ENCODE measurements around the gene FAM136A. TPM values are rescaled to one million over a fixed set of nuclear protein-coding genes. Genes with fewer than 3 reads are reported as not detected.

FAM136A gene
- total RNA-seq, 1 donor from 2014 or later, result 119 TPM

DNA sequence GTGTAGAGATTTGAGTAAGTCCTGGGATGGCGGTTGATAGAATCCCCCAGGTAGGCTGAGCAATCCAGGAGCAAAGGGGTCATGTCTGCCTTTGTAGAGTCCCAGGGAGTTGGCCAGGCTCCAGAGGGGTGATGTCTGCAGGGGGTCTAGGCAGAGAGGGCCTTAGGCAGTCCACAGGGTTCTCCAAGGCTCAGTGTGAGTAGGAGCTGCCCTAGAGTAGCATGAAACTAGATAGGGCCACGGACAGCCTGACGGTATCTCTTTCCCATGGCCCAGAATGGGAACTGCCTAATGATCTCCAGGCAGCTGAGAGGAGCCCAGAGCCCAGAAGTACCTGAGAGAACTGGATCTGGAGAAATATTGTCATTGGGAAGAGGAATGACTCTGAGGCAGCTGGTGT lies 9.0 kb upstream of the FAM136A start:
- H3K79me2 ChIP-seq (ENCODE audit: low read depth), result no peaks in the 10 kb centered on the region
- no peak overlapping the region for H3K4me3 ChIP-seq
- H3K27ac Mint-ChIP-seq, result no peak overlapping the region
- H3K4me3 Mint-ChIP-seq, result no peak overlapping the region
- no peaks in the 10 kb centered on the region for H3K36me3 ChIP-seq
- no peak for DNase-seq (ENCODE audit: low spot score)
- H3K4me2 ChIP-seq, result no peak overlapping the region
- peaks cover 10% of the 10 kb centered on the region for H3K27me3 Mint-ChIP-seq (ENCODE audit: insufficient read depth, low read depth)
- no peak overlapping the region for H3K9ac ChIP-seq
- peaks cover under 1% of the 10 kb centered on the region for H3F3A ChIP-seq (ENCODE audit: low read depth)
- no peak overlapping the region for H3K27ac ChIP-seq
- H3K4me1 Mint-ChIP-seq, result no peaks in the 10 kb centered on the region
- H2AFZ ChIP-seq (replicated peaks), result no peak overlapping the region
- TF ChIP-seq, protein P1, sequence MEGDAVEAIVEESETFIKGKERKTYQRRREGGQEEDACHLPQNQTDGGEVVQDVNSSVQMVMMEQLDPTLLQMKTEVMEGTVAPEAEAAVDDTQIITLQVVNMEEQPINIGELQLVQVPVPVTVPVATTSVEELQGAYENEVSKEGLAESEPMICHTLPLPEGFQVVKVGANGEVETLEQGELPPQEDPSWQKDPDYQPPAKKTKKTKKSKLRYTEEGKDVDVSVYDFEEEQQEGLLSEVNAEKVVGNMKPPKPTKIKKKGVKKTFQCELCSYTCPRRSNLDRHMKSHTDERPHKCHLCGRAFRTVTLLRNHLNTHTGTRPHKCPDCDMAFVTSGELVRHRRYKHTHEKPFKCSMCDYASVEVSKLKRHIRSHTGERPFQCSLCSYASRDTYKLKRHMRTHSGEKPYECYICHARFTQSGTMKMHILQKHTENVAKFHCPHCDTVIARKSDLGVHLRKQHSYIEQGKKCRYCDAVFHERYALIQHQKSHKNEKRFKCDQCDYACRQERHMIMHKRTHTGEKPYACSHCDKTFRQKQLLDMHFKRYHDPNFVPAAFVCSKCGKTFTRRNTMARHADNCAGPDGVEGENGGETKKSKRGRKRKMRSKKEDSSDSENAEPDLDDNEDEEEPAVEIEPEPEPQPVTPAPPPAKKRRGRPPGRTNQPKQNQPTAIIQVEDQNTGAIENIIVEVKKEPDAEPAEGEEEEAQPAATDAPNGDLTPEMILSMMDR (IDR thresholded peaks at IDR 0.05), result no peak
- no peak for TF ChIP-seq EZH2 (IDR thresholded peaks at IDR 0.05)
- no peak for TF ChIP-seq EZH2phosphoT487 (IDR thresholded peaks at IDR 0.05)
- H4K20me1 ChIP-seq (ENCODE audit: low read depth), result no peaks in the 10 kb centered on the region
- no peaks in the 10 kb centered on the region for H3K36me3 Mint-ChIP-seq
- H3K9me3 ChIP-seq (ENCODE audit: low read depth), result no peaks in the 10 kb centered on the region
- H3K27me3 ChIP-seq, result no peaks in the 10 kb centered on the region
- H3K9me3 Mint-ChIP-seq, result no peaks in the 10 kb centered on the region
- no peaks in the 10 kb centered on the region for H3K4me1 ChIP-seq

DNA sequence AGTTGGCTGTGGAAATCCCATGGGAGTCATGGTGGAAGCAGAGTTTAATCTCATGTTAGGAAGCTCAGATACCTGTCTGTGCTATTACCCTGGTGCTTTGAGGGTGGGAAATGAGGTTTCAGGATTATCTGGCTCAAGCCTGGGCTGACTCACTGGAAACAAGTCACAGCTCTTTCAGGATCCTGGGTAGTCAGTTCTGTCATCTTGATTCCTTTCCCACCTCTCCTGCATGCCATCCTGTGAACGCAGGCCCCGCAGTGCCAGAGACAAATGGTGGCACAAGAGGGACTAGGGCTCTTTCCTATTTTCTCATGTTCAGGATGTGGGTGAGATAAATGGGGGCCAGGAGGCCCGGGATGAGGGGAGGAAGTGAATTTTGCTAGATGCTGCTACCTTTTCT lies 3.7 kb upstream of the FAM136A start:
- Histone ChIP-seq H4K20me1 (ENCODE audit: low read depth) (no peaks in the 10 kb centered on the region), H3F3A (ENCODE audit: low read depth) (peaks cover 20% of the 10 kb centered on the region), H3K4me2 (no peak overlapping the region), H3K36me3 (no peaks in the 10 kb centered on the region), H3K27ac (no peak overlapping the region), H3K79me2 (ENCODE audit: low read depth) (peaks cover 12% of the 10 kb centered on the region), H3K27me3 (no peaks in the 10 kb centered on the region), H3K4me1 (peaks cover 5% of the 10 kb centered on the region), H3K9me3 (ENCODE audit: low read depth) (peaks cover 6% of the 10 kb centered on the region), H3K4me3 (no peak overlapping the region), H3K9ac (no peak overlapping the region), H2AFZ (replicated peaks) (no peak overlapping the region)
- DNase-seq (ENCODE audit: low spot score), result no peak
- TF ChIP-seq, protein P1 (IDR thresholded peaks at IDR 0.05), result no peak
- TF ChIP-seq EZH2 (IDR thresholded peaks at IDR 0.05), result no peak
- no peak for TF ChIP-seq EZH2phosphoT487 (IDR thresholded peaks at IDR 0.05)
- Mint-ChIP-seq H3K4me3 (no peak overlapping the region), H3K9me3 (peaks cover 3% of the 10 kb centered on the region), H3K27ac (no peak overlapping the region), H3K4me1 (peaks cover 27% of the 10 kb centered on the region), H3K36me3 (peaks cover 2% of the 10 kb centered on the region), H3K27me3 (ENCODE audit: insufficient read depth, low read depth) (peaks cover 7% of the 10 kb centered on the region)

DNA sequence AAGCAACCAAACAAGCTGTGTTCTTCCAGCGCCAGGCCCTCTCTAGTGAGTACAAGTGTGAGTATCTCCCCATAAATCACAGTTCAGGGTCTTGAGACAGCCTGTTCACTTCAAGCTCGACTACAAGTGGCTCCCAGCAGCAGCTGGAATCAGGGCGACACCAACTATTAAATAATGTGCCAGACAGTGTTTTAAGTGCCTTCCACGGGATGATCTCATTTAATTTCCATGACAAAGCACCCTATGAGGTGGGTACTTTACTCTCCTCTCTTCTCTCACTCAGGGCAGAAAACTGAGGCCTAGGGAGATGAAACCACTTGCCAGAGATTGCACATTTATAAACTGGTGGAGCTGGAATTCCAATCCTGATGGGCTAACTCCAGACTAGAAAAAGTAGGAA lies 2.6 kb upstream of the FAM136A start:
- peaks cover 3% of the 10 kb centered on the region for H3K9me3 Mint-ChIP-seq
- peak overlapping the region; percentile 65 for H3K27ac Mint-ChIP-seq
- peaks cover 20% of the 10 kb centered on the region for H3F3A ChIP-seq (ENCODE audit: low read depth)
- H3K36me3 ChIP-seq, result no peaks in the 10 kb centered on the region
- H3K4me1 ChIP-seq, result peaks cover 5% of the 10 kb centered on the region
- no peak for DNase-seq (ENCODE audit: low spot score)
- peaks cover 31% of the 10 kb centered on the region for H3K4me1 Mint-ChIP-seq
- peaks cover 6% of the 10 kb centered on the region for H3K9me3 ChIP-seq (ENCODE audit: low read depth)
- H3K4me3 ChIP-seq, result no peak overlapping the region
- H3K4me3 Mint-ChIP-seq, result no peak overlapping the region
- no peak overlapping the region for H2AFZ ChIP-seq (replicated peaks)
- no peak overlapping the region for H3K4me2 ChIP-seq
- H3K27ac ChIP-seq, result no peak overlapping the region
- no peaks in the 10 kb centered on the region for H3K27me3 ChIP-seq
- H3K27me3 Mint-ChIP-seq (ENCODE audit: insufficient read depth, low read depth), result peaks cover 2% of the 10 kb centered on the region
- H3K9ac ChIP-seq, result no peak overlapping the region
- TF ChIP-seq EZH2 (IDR thresholded peaks at IDR 0.05) (no peak), EZH2phosphoT487 (IDR thresholded peaks at IDR 0.05) (no peak)
- TF ChIP-seq, protein P1 (IDR thresholded peaks at IDR 0.05), result no peak
- peaks cover 7% of the 10 kb centered on the region for H3K36me3 Mint-ChIP-seq
- H4K20me1 ChIP-seq (ENCODE audit: low read depth), result no peaks in the 10 kb centered on the region
- peaks cover 19% of the 10 kb centered on the region for H3K79me2 ChIP-seq (ENCODE audit: low read depth)
